ENCODE results near the gene MRRF. TPM values are rescaled to one million over a fixed set of nuclear protein-coding genes. Genes with fewer than 3 reads are reported as not detected.
A peak's percentile ranks its signal among the peaks of the same experiment; 100 is the strongest.

Gene MRRF
- total and polyA plus RNA-seq, 2 of the 4 experiments (the other 2 are of a cell fraction): 32.1 to 38.0 TPM

- POLR2A ChIA-PET (ENCODE audit: unreplicated experiment): no interaction called here
- WGBS, 2 experiments (ENCODE audit: extremely low coverage in 2 of 2, insufficient read length in 1 of 2): 20 to 100% methylated on average over 1 of the region's 4 CpGs
- in situ Hi-C loops (cut with MboI; ENCODE audit: low sequenced_read_pairs) (no loop called here), dilution Hi-C loops (cut with HindIII; ENCODE audit: low sequenced_read_pairs, unreplicated experiment) (no loop called here), intact Hi-C loops (cut with micrococcal nuclease) (loop anchor here (5.0 kb wide), 1 partner anchor 52 kb away; no protein-coding TSS in a partner anchor)
- Histone ChIP-seq H2BK20ac (ENCODE audit: low read depth, low read length) (no peak overlapping the region), H3K27me3 (ENCODE audit: control insufficient read depth, insufficient read depth, low read length) (no peaks in the 10 kb centered on the region), H3K4me3 (ENCODE audit: insufficient read depth, low read depth, low read length) (no peak overlapping the region), H3K27ac (ENCODE audit: insufficient read depth, low read length) (no peak overlapping the region), H2BK120ac (ENCODE audit: low read depth, low read length) (no peak overlapping the region), H3K36me3 (ENCODE audit: control insufficient read depth, insufficient read depth, low read length) (peaks cover 17% of the 10 kb centered on the region), H3K23ac (ENCODE audit: low read depth, low read length) (no peak overlapping the region), H2AK5ac (ENCODE audit: low read depth, low read length) (no peak overlapping the region), H2AK9ac (replicated peaks; ENCODE audit: low read depth, low read length, poor library complexity) (no peak overlapping the region), H4K5ac (ENCODE audit: low read depth, low read length) (no peak overlapping the region), H2AFZ (replicated peaks; ENCODE audit: low read length, poor library complexity) (no peak overlapping the region), H3K4me1 (ENCODE audit: control insufficient read depth, insufficient read depth, low read length) (peaks cover 3% of the 10 kb centered on the region), H3K9me3 (ENCODE audit: control insufficient read depth, insufficient read depth, low read length) (no peaks in the 10 kb centered on the region), H4K8ac (ENCODE audit: low read depth in 2 of 2, low read length in 2 of 2) (0 out of 4 replicates have a peak overlapping the region, but pooled peaks of 1 of the 2 experiments have one; percentile 1), H3K9ac (ENCODE audit: low read depth, low read length) (no peak overlapping the region), H2BK5ac (ENCODE audit: low read depth, low read length, poor library complexity, severe bottlenecking) (no peak overlapping the region), H3K4me2 (ENCODE audit: low read depth, low read length) (no peak overlapping the region), H3K14ac (replicated peaks; ENCODE audit: low read depth, low read length) (no peak overlapping the region), H2BK15ac (ENCODE audit: low read depth, low read length) (no peak overlapping the region), H3K9me1 (ENCODE audit: insufficient read depth, low read length) (no peaks in the 10 kb centered on the region; the same call in 1 of the 2 replicates), H4K20me1 (ENCODE audit: insufficient read depth, low read length) (no peaks in the 10 kb centered on the region), H3K18ac (ENCODE audit: low read depth, low read length) (no peak overlapping the region), H3K56ac (ENCODE audit: extremely low read depth, insufficient read depth, low read length) (no peak overlapping the region), H3K4ac (ENCODE audit: low read depth, low read length) (no peak overlapping the region), H3K79me1 (ENCODE audit: low read depth in 1 of 2, low read length in 2 of 2) (peaks cover 18 to 30% of the 10 kb centered on the region in 2 experiments; a peak in 3 of 4 replicates), H4K91ac (ENCODE audit: insufficient read depth, low read depth, low read length) (no peak overlapping the region)
- no TSS peak for BruUV-seq (replicated peaks)
- DNase-seq (no peak), ATAC-seq (ENCODE audit: low read depth) (no peak)
- TF ChIP-seq CEBPB (IDR thresholded peaks at IDR 0.05; ENCODE audit: low read depth, low read length): no peak
- no peak for TF ChIP-seq SMC3 (IDR thresholded peaks at IDR 0.05; ENCODE audit: low read depth, low read length)
- no peak for TF ChIP-seq ELK1 (IDR thresholded peaks at IDR 0.05; ENCODE audit: borderline replicate concordance, low read depth, low read length)
- TF ChIP-seq NFE2L2 (IDR thresholded peaks at IDR 0.05; ENCODE audit: low read depth, low read length): no peak
- no peak for TF ChIP-seq RFX5 (IDR thresholded peaks at IDR 0.05; ENCODE audit: low read depth, low read length)
- no peak for TF ChIP-seq MXI1 (IDR thresholded peaks at IDR 0.05; ENCODE audit: borderline replicate concordance, low read depth, low read length)
- TF ChIP-seq FOS (IDR thresholded peaks at IDR 0.05; ENCODE audit: low read depth, low read length): no peak
- TF ChIP-seq RCOR1 (IDR thresholded peaks at IDR 0.05; ENCODE audit: insufficient replicate concordance, low read length): no peak
- TF ChIP-seq POLR2A (IDR thresholded peaks at IDR 0.05; ENCODE audit: low read depth, low read length): no peak
- no peak for TF ChIP-seq RAD21 (IDR thresholded peaks at IDR 0.05; ENCODE audit: low read length)
- no peak for TF ChIP-seq USF2 (IDR thresholded peaks at IDR 0.05; ENCODE audit: low read depth, low read length)
- CTCF ChIA-PET: interaction anchor here (1.3 kb wide), 1 partner anchor 9 kb away, joined by 3 read pairs; no protein-coding TSS in a partner anchor
Observed at GRCh38 chr9:122294531-122294930, 29.8 kb downstream of the MRRF start.

Data from IMR-90 (cell line).